ENCODE data around the gene CCSER2. TPM values are rescaled to one million over a fixed set of nuclear protein-coding genes. Genes with fewer than 3 reads are reported as not detected.
"Not testable (repeated sequence)": the region's sequence is repeated elsewhere in the genome, so short reads cannot be mapped to it uniquely, and the experiment has no call there.

CCSER2 gene
- total RNA-seq, 6 experiments from 2014 or later = 18.2 to 28.8 (median 25.9) TPM

GRCh38 chr10:84429926-84430520 lies 101.6 kb downstream of the CCSER2 start:
- Histone ChIP-seq H3K4me1 (no peaks in the 10 kb centered on the region), H3K9me3 (no peaks in the 10 kb centered on the region), H3K36me3 (no peaks in the 10 kb centered on the region), H3K27me3 (no peaks in the 10 kb centered on the region), H3K4me3 (no peak overlapping the region), H3K27ac (no peak overlapping the region)
- WGBS (ENCODE audit: insufficient coverage, low coverage, low lambda C conversion rate, missing lambda C conversion rate) = 95% methylated on average over 2 of the region's 2 CpGs
- DNase-seq (peak; percentile 54 to 64 (median 58)), ATAC-seq (peak; percentile 84 to 89 (median 86))
- no peak for TF ChIP-seq POLR2A (IDR thresholded peaks at IDR 0.05)
- TF ChIP-seq CTCF (IDR thresholded peaks at IDR 0.05) = peak; percentile 52 to 74 (median 60)
- intact Hi-C loops (cut with DNase I) = no loop called here

- 94% methylated on average over 5 of the region's 5 CpGs for WGBS (ENCODE audit: insufficient coverage, low coverage, low lambda C conversion rate, missing lambda C conversion rate)
- Histone ChIP-seq H3K4me3 (no peak overlapping the region), H3K36me3 (no peaks in the 10 kb centered on the region), H3K9me3 (no peaks in the 10 kb centered on the region), H3K27ac (no peak overlapping the region), H3K27me3 (no peaks in the 10 kb centered on the region), H3K4me1 (no peaks in the 10 kb centered on the region)
- intact Hi-C loops (cut with DNase I) = no loop called here
- TF ChIP-seq CTCF (IDR thresholded peaks at IDR 0.05) = no peak
- TF ChIP-seq POLR2A (IDR thresholded peaks at IDR 0.05) = no peak
- no peak for DNase-seq
- ATAC-seq = no peak
These were observed 104.5 kb downstream of the CCSER2 start for GRCh38 chr10:84432891-84433290.

GRCh38 chr10:84440781-84441180 lies 112.4 kb downstream of the CCSER2 start:
- Histone ChIP-seq H3K27me3 (no peaks in the 10 kb centered on the region), H3K4me3 (no peak overlapping the region), H3K4me1 (no peaks in the 10 kb centered on the region), H3K9me3 (no peaks in the 10 kb centered on the region), H3K27ac (no peak overlapping the region), H3K36me3 (no peaks in the 10 kb centered on the region)
- ATAC-seq (no peak), DNase-seq (no peak)
- TF ChIP-seq CTCF (IDR thresholded peaks at IDR 0.05) (no peak), POLR2A (IDR thresholded peaks at IDR 0.05) (no peak)
- 96% methylated on average over 2 of the region's 2 CpGs for WGBS (ENCODE audit: insufficient coverage, low coverage, low lambda C conversion rate, missing lambda C conversion rate)
- intact Hi-C loops (cut with DNase I) = no loop called here

GRCh38 chr10:84447701-84448400 lies 119.5 kb downstream of the CCSER2 start:
- Histone ChIP-seq H3K27ac (no peak overlapping the region), H3K36me3 (no peaks in the 10 kb centered on the region), H3K4me3 (no peak overlapping the region), H3K9me3 (no peaks in the 10 kb centered on the region), H3K27me3 (no peaks in the 10 kb centered on the region), H3K4me1 (no peaks in the 10 kb centered on the region)
- no peak for TF ChIP-seq CTCF (IDR thresholded peaks at IDR 0.05)
- 91% methylated on average over 8 of the region's 8 CpGs for WGBS (ENCODE audit: insufficient coverage, low coverage, low lambda C conversion rate, missing lambda C conversion rate)
- DNase-seq (no peak), ATAC-seq (no peak)
- intact Hi-C loops (cut with DNase I) = no loop called here

GRCh38 chr10:84449351-84449750 lies 121.0 kb downstream of the CCSER2 start:
- ATAC-seq; H3K4me1 ChIP-seq; H3K27me3 ChIP-seq; H3K27ac ChIP-seq; intact Hi-C loops (cut with DNase I); H3K4me3 ChIP-seq; H3K9me3 ChIP-seq; DNase-seq; H3K36me3 ChIP-seq: not testable (repeated sequence)
- WGBS (ENCODE audit: insufficient coverage, low coverage, low lambda C conversion rate, missing lambda C conversion rate) = 97% methylated on average over 5 of the region's 7 CpGs

Measured in right lobe of liver (tissue), 6 donors.